Activated T-cell treated with anti-CD3 and anti-CD28 coated beads, Interleukin-2, amount 50 U/mL, for 24 hours (primary cell): Measurements from ENCODE around the gene FSTL5.
"Not testable (repeated sequence)": the region's sequence is repeated elsewhere in the genome, so short reads cannot be mapped to it uniquely, and the experiment has no call there.

Experiments used
- DNase-seq: peaks from one replicate; pipeline ENCODE4 v3.0.0-alpha.2; 2020
- H3K27ac Mint-ChIP-seq: 2 replicates; pipeline ENCODE4 v1.8.0; 2020; ENCODE audit warnings: mild to moderate bottlenecking, mixed read lengths
- H3K27me3 Mint-ChIP-seq: 2 replicates; pipeline ENCODE4 v1.8.0; 2020; ENCODE audit warnings: mixed read lengths
- H3K36me3 Mint-ChIP-seq: 2 replicates; pipeline ENCODE4 v1.8.0; 2020; ENCODE audit warnings: low read depth, mixed read lengths
- H3K4me1 Mint-ChIP-seq: 2 replicates; pipeline ENCODE4 v1.8.0; 2020; ENCODE audit warnings: low read depth, mixed read lengths
- H3K4me3 Mint-ChIP-seq: 2 replicates; pipeline ENCODE4 v1.8.0; 2020; ENCODE audit warnings: mild to moderate bottlenecking, moderate library complexity, mixed read lengths
- H3K9me3 Mint-ChIP-seq: 2 replicates; pipeline ENCODE4 v1.8.0; 2020; ENCODE audit warnings: mixed read lengths

Gene FSTL5

GRCh38 chr4:162163892-162164759 is at the start of gene FSTL5:
Gene FSTL5, minus strand, starts transcription at chr4:162164000. Its CDS starts 52,604 bp downstream, at chr4:162111396.
- Mint-ChIP-seq H3K4me1 (peaks cover 2% of the 10 kb centered on the region), H3K4me3 (peak within 1 kb of the TSS; percentile 64), H3K27me3 (peaks cover 10% of the 10 kb centered on the region), H3K9me3 (peaks cover 2% of the 10 kb centered on the region), H3K36me3 (no peaks in the 10 kb centered on the region), H3K27ac (no peak within 1 kb of the TSS)
- DNase-seq, result peak; percentile 47

DNA sequence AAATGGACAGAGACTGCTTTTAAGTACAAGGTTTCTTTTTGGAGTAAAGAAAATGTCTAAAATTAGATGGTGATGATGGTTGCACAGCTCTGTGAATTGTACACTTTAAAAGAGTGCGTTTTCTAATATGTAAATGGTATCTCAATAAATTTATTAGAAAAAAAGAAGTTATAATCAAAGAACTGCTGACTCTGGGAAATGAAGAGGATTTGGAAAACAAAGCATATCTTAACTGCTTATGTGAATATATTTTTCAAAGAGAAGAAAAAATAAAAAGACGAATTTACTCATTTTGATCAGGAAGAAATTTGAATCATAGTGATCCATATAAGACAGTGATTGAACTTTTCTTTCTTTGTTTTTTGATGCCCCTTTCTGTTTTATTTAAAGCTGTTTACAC is 45.9 kb upstream of the FSTL5 start:
- H3K4me3 Mint-ChIP-seq, result no peak overlapping the region
- no peaks in the 10 kb centered on the region for H3K4me1 Mint-ChIP-seq
- no peaks in the 10 kb centered on the region for H3K27me3 Mint-ChIP-seq
- H3K27ac Mint-ChIP-seq, result no peak overlapping the region
- DNase-seq, result no peak
- H3K36me3 Mint-ChIP-seq, result no peaks in the 10 kb centered on the region
- H3K9me3 Mint-ChIP-seq, result peaks cover 2% of the 10 kb centered on the region

- H3K27ac Mint-ChIP-seq, H3K9me3 Mint-ChIP-seq: not testable (repeated sequence)
These were observed 39.7 kb upstream of the FSTL5 start for GRCh38 chr4:162203478-162203877.

DNA sequence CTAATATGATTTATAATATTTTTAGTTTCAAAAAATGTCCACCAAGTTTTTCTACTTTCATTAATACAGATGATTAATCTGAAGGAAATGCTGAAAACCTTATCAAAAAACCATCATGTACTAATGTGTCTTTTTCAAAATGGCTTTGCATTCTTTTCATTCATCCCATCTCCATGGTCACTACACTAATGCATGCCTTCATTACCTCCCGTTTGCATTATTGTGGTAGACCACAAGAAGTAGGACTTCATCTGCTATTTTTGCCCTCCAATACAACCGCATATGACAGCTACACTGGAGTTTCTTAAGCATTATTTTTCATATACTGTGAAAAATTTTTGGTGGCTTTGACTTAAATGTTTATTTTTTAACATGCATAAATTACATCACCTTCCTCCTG is 37.9 kb upstream of the FSTL5 start:
- Mint-ChIP-seq H3K4me1 (no peaks in the 10 kb centered on the region), H3K9me3 (peaks cover 7% of the 10 kb centered on the region), H3K36me3 (no peaks in the 10 kb centered on the region), H3K27ac (no peak overlapping the region), H3K4me3 (no peak overlapping the region), H3K27me3 (no peaks in the 10 kb centered on the region)
- DNase-seq, result no peak

More at GRCh38 chr4:162203478-162203877, 39.7 kb upstream of the FSTL5 start:
- H3K4me1 Mint-ChIP-seq, DNase-seq, H3K27me3 Mint-ChIP-seq, H3K36me3 Mint-ChIP-seq, H3K4me3 Mint-ChIP-seq: not testable (repeated sequence)

GRCh38 chr4:162170509-162170908 is 6.7 kb upstream of the FSTL5 start:
- Mint-ChIP-seq H3K27me3 (peaks cover 4% of the 10 kb centered on the region), H3K4me3 (no peak overlapping the region), H3K27ac (no peak overlapping the region), H3K9me3 (peaks cover 2% of the 10 kb centered on the region), H3K36me3 (no peaks in the 10 kb centered on the region), H3K4me1 (no peaks in the 10 kb centered on the region)
- no peak for DNase-seq

GRCh38 chr4:162164906-162165510 is 1.2 kb upstream of the FSTL5 start:
- no peak for DNase-seq
- no peaks in the 10 kb centered on the region for H3K36me3 Mint-ChIP-seq

DNA sequence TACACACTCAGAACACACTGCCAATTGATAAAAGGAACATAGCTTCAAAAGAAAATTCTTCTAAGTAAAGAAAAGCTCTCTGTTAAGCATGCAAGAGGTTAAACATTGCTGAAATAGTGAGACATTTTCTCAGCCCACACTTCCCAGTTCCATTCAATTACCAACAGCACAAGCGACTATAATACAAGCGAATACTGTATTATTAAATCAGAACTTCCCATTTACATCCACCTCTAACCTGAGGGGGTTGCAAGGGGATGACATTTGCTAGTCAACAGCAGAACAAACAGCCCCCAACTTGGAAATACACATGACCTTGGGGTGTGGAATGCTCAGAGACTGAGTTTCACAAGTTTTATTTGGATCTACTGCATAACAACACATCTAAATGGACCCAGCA is 1.1 kb downstream of the FSTL5 start:
- no peak overlapping the region for H3K4me3 Mint-ChIP-seq
- peaks cover 10% of the 10 kb centered on the region for H3K27me3 Mint-ChIP-seq
- no peaks in the 10 kb centered on the region for H3K36me3 Mint-ChIP-seq
- no peak overlapping the region for H3K27ac Mint-ChIP-seq
- DNase-seq, result no peak
- peaks cover 2% of the 10 kb centered on the region for H3K4me1 Mint-ChIP-seq
- peaks cover 2% of the 10 kb centered on the region for H3K9me3 Mint-ChIP-seq

More at GRCh38 chr4:162164906-162165510, 1.2 kb upstream of the FSTL5 start:
- Mint-ChIP-seq H3K4me1 (peaks cover 2% of the 10 kb centered on the region), H3K9me3 (peaks cover 2% of the 10 kb centered on the region), H3K4me3 (no peak overlapping the region), H3K27ac (no peak overlapping the region), H3K27me3 (peaks cover 10% of the 10 kb centered on the region)

DNA sequence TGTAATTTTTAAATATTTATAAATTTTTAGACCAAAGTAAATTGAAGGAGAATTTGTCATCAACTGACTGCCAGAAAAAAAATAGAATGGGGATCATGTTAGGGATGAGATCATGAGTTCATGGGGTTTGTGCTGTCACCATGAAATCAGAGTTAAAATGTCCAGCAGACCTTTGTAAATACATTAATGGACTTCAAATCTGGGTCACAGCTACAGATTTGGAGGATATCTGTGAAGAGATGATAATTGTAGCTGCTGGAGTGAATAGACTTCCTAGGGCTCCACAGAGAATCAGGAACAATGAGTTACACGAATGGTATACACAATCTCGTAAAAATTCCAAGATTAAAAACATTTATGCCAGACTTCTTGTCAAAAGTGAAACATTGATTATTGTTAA is 6.6 kb downstream of the FSTL5 start:
- no peaks in the 10 kb centered on the region for H3K36me3 Mint-ChIP-seq

DNA sequence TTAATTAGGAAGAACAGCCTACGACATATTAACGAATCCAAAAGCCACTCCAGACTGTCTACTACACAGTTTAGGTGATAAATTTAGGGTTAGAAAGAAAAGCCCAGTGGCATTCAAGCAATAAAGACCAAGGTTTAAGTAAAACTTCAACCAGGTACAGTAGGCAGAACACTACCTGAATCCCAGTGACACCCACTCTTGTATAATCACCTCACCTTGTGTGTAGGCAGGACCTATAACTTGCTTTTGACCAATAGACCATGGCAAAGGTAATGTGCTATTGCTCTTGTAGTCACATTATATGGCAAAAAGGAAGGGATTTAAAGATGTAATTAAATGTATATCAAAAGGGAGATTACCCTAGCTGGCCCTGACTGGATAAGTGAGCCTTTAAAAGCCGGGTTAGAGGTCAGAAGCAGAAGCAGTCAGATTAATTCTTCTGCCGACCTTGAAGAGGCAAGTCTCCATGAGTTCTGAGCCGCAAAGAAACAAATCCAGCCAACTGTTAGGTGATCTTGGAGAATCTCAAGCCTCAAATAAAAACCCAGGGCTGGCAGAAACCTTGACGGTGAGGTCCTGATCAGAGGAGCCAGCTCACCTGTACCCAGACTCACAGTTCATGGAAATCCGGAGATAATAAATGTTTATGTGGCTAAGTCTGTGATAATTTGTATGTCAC is 8.8 kb downstream of the FSTL5 start:
- H3K4me3 Mint-ChIP-seq, result no peak overlapping the region
- no peaks in the 10 kb centered on the region for H3K36me3 Mint-ChIP-seq
- no peaks in the 10 kb centered on the region for H3K9me3 Mint-ChIP-seq
- no peaks in the 10 kb centered on the region for H3K4me1 Mint-ChIP-seq
- no peaks in the 10 kb centered on the region for H3K27me3 Mint-ChIP-seq
- DNase-seq, result no peak
- H3K27ac Mint-ChIP-seq, result no peak overlapping the region

More for the DNA sequence above, 6.6 kb downstream of the FSTL5 start:
- H3K4me3 Mint-ChIP-seq, result no peak overlapping the region
- H3K27ac Mint-ChIP-seq, result no peak overlapping the region
- H3K27me3 Mint-ChIP-seq, result no peaks in the 10 kb centered on the region
- no peak for DNase-seq
- H3K4me1 Mint-ChIP-seq, result no peaks in the 10 kb centered on the region
- no peaks in the 10 kb centered on the region for H3K9me3 Mint-ChIP-seq

DNA sequence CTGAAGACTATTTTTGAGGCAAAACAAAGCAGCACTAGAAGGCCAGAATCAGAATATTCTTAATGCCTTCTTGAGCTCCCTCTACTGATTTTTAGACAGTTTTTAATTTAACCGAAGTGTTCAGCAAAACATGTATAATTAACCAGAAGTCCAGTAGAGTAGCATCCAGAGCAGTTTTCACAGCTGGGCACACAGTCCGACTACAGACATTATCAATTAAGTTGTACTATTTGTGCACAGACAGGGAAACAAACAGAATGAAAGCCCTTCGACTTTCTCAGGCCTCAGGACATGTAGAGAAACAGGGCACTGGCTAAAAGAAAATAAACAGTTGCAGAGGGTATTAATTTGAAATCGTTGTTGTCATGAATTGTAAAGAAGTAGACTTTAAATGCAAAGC is 11.9 kb downstream of the FSTL5 start:
- DNase-seq, result no peak
- no peak overlapping the region for H3K27ac Mint-ChIP-seq
- no peaks in the 10 kb centered on the region for H3K9me3 Mint-ChIP-seq
- no peak overlapping the region for H3K4me3 Mint-ChIP-seq
- H3K27me3 Mint-ChIP-seq, result no peaks in the 10 kb centered on the region
- H3K4me1 Mint-ChIP-seq, result no peaks in the 10 kb centered on the region
- H3K36me3 Mint-ChIP-seq, result no peaks in the 10 kb centered on the region

DNA sequence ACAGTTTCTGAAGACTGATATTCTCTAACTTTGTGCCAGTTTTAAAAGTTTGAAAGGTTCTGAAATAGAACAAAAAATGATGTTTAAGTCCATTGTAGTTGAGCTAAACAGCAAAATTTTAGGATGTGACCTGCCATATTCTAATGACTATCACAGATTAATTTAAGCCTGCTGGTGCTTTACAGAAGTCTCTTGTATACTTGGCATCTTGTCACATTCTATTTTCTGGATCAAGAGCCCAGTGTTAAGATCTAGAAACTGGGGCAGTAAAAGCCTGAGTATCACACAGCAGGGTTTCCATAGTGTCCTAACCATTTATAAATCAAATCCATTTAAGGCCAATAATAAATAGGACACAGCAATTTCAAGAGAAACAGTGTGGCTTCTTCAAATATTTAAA is 12.4 kb downstream of the FSTL5 start:
- no peak for DNase-seq
- no peak overlapping the region for H3K4me3 Mint-ChIP-seq
- H3K4me1 Mint-ChIP-seq, result no peaks in the 10 kb centered on the region
- H3K27ac Mint-ChIP-seq, result no peak overlapping the region
- no peaks in the 10 kb centered on the region for H3K27me3 Mint-ChIP-seq
- no peaks in the 10 kb centered on the region for H3K9me3 Mint-ChIP-seq
- no peaks in the 10 kb centered on the region for H3K36me3 Mint-ChIP-seq

- Mint-ChIP-seq H3K27ac (no peak overlapping the region), H3K9me3 (no peaks in the 10 kb centered on the region), H3K36me3 (no peaks in the 10 kb centered on the region), H3K27me3 (no peaks in the 10 kb centered on the region), H3K4me3 (no peak overlapping the region), H3K4me1 (no peaks in the 10 kb centered on the region)
- DNase-seq, result no peak
These were observed 14.2 kb downstream of the FSTL5 start for GRCh38 chr4:162149644-162150043.

GRCh38 chr4:162140051-162140683 is 23.6 kb downstream of the FSTL5 start:
- no peak for DNase-seq
- Mint-ChIP-seq H3K27ac (no peak overlapping the region), H3K9me3 (peaks cover 11% of the 10 kb centered on the region), H3K4me3 (no peak overlapping the region), H3K36me3 (no peaks in the 10 kb centered on the region), H3K27me3 (no peaks in the 10 kb centered on the region), H3K4me1 (no peaks in the 10 kb centered on the region)

DNA sequence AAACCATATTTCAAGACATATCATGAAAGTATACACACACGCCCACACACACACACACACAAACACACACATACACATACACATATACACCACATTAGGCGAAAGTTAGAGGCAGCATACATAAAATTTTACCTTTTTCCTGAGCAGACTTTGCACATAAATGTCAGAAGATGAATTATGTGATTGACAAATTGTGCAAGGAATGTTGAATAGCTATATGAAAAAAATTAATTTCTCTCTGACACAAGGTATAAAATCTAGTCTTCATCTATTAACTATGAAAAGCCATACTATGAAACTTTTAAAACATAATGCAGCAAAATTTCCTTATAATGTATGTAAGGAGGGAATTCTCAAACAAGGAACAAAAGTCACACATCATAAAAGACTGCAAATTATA is 24.4 kb downstream of the FSTL5 start:
- Mint-ChIP-seq H3K27ac (no peak overlapping the region), H3K4me1 (no peaks in the 10 kb centered on the region), H3K9me3 (peaks cover 11% of the 10 kb centered on the region), H3K36me3 (no peaks in the 10 kb centered on the region), H3K27me3 (no peaks in the 10 kb centered on the region), H3K4me3 (no peak overlapping the region)
- no peak for DNase-seq
